Activated CD4-positive, alpha-beta T cell treated with anti-CD3 and anti-CD28 coated beads for 24 hours (primary cell): ENCODE measurements around the gene CLSTN2.

ENCODE experiments used
- DNase-seq, 2 donors: peaks; one replicate each; pipeline ENCODE4 v3.0.0-alpha.2; 2020; ENCODE audit warnings: low read depth in 2 of 2

Gene CLSTN2

GRCh38 chr3:140148824-140149390 is 213.9 kb downstream of the CLSTN2 start:
- no peak for DNase-seq

DNA sequence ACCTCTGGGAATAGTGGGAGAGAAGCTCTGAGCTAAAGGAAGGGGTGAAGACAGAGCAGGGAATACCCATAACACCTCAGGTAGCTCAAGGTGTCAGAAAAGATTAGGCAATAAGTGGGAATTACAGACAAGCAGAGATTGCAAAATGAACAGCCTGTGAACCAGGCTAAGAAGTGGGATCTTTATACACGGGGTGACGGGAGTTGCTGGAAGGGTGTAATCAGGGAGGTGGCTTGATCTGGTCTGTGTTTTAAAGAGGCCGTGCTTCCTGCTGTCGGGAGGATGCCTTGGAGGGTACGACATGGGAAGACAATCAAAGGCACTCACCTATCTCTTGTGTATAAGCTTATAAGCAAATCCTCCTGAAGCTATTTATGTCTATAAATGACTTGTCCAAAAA is 216.3 kb downstream of the CLSTN2 start:
- no peak for DNase-seq

DNA sequence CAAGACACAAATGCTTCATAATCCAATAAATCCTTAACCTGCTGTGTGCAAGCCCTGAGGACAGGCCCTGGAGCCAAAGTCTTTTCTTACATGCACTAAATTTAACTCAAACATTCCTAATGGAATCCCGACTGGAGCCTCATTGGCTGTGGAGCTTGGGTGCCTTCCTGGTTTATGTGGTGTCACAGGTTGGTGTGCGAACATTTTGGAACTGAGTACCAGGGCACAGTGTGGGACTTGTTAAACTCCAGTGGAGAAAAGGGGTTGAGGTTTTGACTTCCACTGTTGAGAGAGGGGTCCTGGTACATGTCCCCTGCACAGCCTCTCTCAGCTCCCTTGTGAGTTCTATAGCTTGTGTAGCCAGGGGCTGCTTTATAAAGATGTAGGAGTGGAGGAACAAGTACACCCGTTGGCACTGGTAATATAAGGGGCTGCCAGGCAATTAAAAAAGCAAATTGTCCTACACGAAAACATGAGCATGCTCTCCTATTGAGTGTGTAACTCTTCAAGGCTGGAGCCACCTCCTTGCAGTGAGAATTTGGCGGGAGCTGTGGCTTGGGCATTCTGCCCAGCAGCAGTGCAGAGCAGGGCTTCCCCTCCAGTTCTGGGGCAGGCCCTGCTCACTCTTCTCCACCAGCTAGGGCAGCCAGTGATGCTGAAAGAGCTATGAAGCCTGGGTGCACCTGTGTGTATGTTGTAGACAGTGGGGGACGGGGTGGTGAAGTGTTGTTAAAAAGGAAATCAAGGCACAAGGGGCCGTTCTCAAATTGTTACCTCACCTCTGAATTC is 218.1 kb downstream of the CLSTN2 start:
- no peak for DNase-seq

GRCh38 chr3:140153736-140154135 is 218.8 kb downstream of the CLSTN2 start:
- DNase-seq, result no peak

GRCh38 chr3:140157161-140157560 is 222.2 kb downstream of the CLSTN2 start:
- no peak for DNase-seq

GRCh38 chr3:140159646-140160045 is 224.7 kb downstream of the CLSTN2 start:
- DNase-seq, result no peak

DNA sequence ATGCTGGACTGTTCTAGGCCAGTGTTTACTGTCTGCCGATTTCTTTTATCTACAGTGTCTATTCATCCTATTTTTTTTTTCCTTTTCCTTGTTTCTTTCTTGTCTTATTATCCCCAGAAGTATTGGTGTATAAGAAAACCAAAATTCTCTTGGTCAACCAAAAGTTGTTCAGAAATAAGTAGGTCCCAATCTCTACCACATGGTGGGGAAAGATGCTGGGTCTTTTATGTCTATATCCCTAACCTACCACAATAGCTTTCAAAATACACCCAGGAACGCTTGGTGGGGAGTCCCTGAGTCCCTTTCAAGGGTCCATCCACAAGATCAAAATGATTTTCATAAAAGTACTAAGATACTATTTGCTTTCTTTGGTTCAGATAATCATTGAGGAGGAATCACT is 225.6 kb downstream of the CLSTN2 start:
- no peak for DNase-seq

- no peak for DNase-seq
Measured at GRCh38 chr3:140162551-140162950, 227.6 kb downstream of the CLSTN2 start.

GRCh38 chr3:140163159-140163763 is 228.3 kb downstream of the CLSTN2 start:
- no peak for DNase-seq

- no peak for DNase-seq
Measured at GRCh38 chr3:140164156-140164555, 229.2 kb downstream of the CLSTN2 start.

DNA sequence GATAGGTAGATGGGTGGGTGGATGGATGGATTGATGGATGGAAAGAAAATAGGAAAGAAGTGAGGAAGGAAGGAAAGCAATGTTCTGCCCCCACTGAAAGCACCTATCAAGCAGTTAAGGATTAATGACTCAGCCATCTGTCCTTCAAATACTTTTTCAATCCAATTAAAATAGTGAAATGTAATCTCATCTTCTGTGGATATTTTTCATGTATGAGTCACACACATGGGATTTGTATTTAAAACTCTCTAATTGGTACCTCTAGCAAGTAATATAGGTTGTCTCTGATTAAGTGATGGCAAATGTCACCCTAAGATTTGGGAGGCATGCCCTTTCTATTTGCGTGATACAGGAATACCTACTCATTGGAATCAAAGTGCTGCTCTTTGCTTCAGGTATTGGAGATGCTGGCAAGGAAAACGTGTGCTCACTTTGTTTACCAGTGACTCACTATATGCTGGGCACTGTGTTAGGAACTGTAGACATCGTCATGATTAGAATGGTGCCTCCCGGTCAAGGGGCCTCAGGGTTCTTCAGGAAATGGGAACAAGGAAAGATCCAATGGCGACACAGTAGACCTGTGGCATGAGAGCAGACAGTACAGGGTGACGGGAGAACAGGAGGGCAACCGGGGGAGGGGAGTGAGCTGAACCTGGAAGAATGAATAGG is 230.1 kb downstream of the CLSTN2 start:
- no peak for DNase-seq

- DNase-seq, result no peak
Measured at GRCh38 chr3:140165781-140166180, 230.8 kb downstream of the CLSTN2 start.

DNA sequence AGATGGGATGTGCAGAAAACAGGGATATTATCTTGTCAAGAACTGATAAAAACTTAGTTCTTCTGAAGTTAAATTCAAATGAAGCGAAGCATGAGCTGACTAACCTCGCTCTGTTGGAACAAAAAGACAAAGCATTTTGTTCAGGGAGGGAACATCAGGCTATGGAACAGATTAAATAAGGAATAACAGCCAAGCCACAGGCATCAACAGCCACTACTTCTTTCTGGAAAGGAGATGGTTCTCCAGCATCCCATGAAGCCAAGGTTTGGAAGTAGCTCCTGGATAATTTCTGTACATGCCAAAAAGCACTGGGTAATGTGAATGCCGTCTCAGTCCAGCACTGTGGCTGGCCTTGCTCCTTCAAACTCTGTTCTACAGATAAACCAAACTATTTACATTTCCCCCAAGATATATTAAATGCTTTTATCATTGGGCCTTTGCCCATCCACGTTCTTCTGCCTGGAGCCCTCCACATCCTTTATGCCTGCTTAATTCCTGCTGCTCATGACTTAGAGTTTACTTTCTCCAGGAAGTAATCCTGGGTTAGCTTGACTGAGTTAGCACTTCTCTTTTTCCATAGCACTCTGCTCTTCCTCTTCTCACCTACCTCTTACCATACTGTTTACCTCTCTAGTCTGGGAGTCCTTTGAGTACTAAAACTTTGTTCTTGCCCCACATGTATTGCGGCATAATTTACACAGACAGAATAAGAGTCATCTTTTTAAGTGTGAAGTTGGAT is 232.0 kb downstream of the CLSTN2 start:
- DNase-seq, result no peak

DNA sequence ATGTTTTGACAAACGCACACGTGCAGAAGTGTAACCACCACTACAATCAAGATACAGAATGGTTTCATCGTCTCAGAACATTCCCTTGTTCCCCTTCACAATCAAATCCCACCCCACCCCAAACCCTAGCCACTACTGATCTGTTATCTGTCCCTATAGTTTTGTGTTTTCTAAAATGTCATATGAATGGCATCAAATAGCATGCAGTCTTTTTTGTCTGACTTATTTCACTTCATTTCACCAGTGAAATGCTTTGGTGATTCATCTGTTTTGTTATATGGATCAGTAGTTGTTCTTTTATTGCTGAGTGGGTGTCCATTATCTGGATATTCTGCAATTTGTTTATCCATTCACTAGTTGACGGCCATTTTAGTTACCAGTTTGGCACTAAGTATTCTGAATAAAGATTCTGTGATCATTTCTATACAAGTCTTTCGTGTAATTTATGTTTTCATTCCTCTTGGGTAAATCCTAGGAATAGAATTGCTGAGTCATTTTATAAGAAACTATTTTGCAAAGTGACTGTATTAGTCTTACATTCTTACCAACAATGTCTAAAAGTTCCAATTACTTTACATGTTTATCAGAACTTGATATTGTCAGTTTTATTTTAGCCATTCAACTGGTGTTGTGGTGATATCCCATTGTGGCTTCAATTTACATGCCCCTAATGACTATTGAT is 232.8 kb downstream of the CLSTN2 start:
- DNase-seq, result no peak

DNA sequence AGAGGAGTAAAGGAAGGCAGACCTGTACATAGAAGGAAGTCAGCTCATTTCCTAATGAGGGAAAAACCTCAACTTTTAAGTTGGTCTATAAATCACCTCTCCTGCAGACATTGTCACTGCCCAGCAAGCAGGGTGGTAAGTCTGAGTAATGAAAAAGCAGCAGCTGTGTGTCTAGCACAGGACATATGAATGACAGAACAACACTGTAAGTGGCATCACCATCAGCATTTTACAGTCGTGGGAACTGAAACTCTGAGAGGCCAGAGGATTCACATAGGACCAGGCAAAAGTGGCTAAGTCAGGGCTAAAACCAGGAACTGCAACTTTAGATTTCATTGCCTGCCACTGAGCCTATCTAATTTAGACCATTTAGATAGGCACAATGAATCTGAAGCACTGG is 235.6 kb downstream of the CLSTN2 start:
- DNase-seq, result no peak

DNA sequence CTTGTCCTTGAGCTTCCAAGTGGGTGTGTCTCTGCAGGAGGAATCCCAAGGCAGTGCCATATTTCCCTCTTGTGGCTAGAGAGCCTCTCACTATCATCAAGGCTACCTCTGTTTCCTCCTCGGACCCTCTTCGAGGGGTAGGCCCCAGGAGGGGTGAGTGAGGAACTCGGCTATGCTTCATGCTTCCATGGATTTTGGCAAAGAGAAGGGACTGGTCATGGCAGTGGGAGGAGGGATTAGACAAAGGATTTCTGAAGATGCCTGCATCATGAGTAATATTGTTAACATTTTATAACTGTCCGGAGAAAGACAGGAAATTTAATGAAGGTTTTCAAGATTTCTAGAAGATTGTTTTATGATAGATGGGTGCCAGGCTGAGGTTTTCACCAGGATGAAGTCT is 241.5 kb downstream of the CLSTN2 start:
- DNase-seq, result no peak

DNA sequence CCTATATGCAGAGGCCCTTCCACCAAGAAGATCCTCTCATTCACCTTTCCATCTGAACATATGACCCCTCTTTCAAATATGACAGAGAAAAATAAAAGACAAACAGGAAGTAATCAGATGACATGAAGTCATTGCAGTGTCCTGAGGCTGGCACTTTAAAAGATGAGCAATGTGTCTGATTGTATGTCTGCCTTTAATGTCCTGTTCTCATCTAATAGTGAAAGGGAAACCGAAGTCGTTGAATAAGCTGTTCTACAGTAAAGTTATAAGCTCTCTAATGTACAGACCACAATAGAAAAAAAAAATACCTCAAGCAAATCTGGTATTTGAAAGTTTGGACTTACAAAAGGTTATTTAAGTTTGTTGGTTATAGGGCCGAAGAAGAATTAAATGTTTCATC is 243.0 kb downstream of the CLSTN2 start:
- DNase-seq, result no peak

- no peak for DNase-seq
Measured at GRCh38 chr3:140178482-140178881, 243.5 kb downstream of the CLSTN2 start.

DNA sequence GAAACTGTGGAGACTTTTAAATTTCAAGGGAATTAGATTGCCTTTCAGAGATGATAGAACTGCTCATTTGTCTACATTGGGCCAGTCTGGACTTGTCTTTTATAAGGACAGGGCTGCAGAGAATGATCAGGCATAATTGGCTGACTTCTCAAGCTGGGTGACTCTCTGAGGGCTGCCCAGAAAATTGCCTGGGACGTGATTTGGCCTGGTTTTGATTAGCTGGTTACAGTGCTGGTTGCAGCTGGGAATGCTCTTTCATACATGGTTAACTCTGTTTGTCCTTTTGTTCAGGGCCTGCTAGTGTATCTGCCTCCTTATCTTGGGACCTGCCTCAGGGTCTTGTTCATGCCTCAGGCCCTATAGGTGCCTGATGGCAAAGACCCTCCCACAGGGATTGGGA is 245.6 kb downstream of the CLSTN2 start:
- DNase-seq, result no peak

DNA sequence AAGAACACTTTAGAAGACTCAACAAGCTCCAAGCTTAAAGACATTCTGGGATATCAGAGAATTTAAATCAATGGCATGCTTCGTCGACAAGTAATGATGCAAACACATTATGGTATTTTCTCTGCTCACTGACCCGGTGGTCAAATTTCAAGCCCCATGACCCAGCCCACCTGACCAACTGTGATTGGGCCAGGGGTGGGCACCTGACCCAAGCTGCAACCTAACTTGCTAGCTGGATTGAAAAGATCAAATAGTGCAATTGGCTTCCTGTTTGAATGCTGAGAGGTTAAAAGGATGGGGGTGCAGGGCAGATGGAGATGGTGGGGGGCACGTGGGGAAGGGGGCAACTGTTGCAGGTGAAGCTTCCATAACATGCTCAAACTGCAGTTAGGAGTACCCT is 250.4 kb downstream of the CLSTN2 start:
- DNase-seq, result no peak

DNA sequence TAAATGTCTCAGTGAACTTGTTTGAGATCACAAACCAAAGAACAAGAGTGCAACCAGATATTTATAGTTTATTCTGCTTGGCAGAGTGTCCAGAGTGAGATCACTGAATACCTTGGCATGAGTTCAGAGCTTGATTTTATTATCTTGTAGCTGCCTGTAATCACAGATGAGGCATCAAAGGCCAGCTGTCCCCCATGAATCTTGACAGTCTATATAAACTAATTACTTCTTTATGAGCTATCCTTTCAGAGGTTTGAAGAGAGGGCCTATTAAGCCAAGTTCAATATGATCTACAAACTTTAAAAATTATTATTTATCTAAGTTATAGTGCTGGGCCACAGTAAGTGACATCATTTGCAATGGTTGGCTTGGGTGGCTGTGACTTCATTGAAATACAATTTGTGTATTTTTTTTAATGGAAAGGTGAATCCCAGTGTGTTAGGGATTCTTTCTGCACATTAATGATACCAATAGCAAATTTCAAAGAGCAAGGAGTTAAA is 251.5 kb downstream of the CLSTN2 start:
- no peak for DNase-seq
